T-helper 9 cell (primary cell): ENCODE results near the gene TM9SF3.
"Not testable (repeated sequence)": the region's sequence is repeated elsewhere in the genome, so short reads cannot be mapped to it uniquely, and the experiment has no call there.

ENCODE experiments used
- DNase-seq: peaks from one replicate; pipeline ENCODE4 v3.0.0-alpha.2; 2020

TM9SF3 gene

GRCh38 chr10:96598846-96599245 lies 12.0 kb upstream of the TM9SF3 start:
- DNase-seq = no peak

- no peak for DNase-seq
These were observed 9.9 kb upstream of the TM9SF3 start for GRCh38 chr10:96596422-96597407.

- DNase-seq = no peak
These were observed 8.9 kb upstream of the TM9SF3 start for GRCh38 chr10:96595741-96596140.

GRCh38 chr10:96591946-96592345 lies 5.1 kb upstream of the TM9SF3 start:
- no peak for DNase-seq

GRCh38 chr10:96588616-96589419 lies 2.0 kb upstream of the TM9SF3 start:
- no peak for DNase-seq

- DNase-seq = no peak
These were observed 1.3 kb upstream of the TM9SF3 start for GRCh38 chr10:96588060-96588554.

GRCh38 chr10:96587264-96588059 lies 650 bp upstream of the TM9SF3 start:
- DNase-seq = peak; percentile 49

GRCh38 chr10:96585736-96586418 lies 935 bp downstream of the TM9SF3 start:
- DNase-seq = peak; percentile 15

GRCh38 chr10:96584474-96584873 lies 2.3 kb downstream of the TM9SF3 start:
- no peak for DNase-seq

GRCh38 chr10:96584035-96584434 lies 2.8 kb downstream of the TM9SF3 start:
- DNase-seq = no peak

- no peak for DNase-seq
These were observed 7.7 kb downstream of the TM9SF3 start for GRCh38 chr10:96579133-96579532.

GRCh38 chr10:96578633-96579032 lies 8.2 kb downstream of the TM9SF3 start:
- DNase-seq = no peak

GRCh38 chr10:96578022-96578421 lies 8.8 kb downstream of the TM9SF3 start:
- no peak for DNase-seq

GRCh38 chr10:96577069-96577468 lies 9.7 kb downstream of the TM9SF3 start:
- no peak for DNase-seq

- DNase-seq = no peak
These were observed 10.4 kb downstream of the TM9SF3 start for GRCh38 chr10:96576277-96576980.

- DNase-seq = not testable (repeated sequence)
These were observed 12.2 kb downstream of the TM9SF3 start for GRCh38 chr10:96574564-96574963.

GRCh38 chr10:96573036-96573435 lies 13.8 kb downstream of the TM9SF3 start:
- no peak for DNase-seq

GRCh38 chr10:96570983-96571964 lies 15.5 kb downstream of the TM9SF3 start:
- DNase-seq = no peak

GRCh38 chr10:96570511-96570910 lies 16.3 kb downstream of the TM9SF3 start:
- no peak for DNase-seq

GRCh38 chr10:96568402-96568801 lies 18.4 kb downstream of the TM9SF3 start:
- DNase-seq = no peak
